Epidermal melanocyte (primary cell): ENCODE results near the gene TMEM52B.

Experiments
- DNase-seq: peaks from one replicate; pipeline ENCODE4 v3.0.0; 2011; ENCODE audit warnings: low spot score; ENCODE audit not compliant: insufficient read length

TMEM52B gene

DNA sequence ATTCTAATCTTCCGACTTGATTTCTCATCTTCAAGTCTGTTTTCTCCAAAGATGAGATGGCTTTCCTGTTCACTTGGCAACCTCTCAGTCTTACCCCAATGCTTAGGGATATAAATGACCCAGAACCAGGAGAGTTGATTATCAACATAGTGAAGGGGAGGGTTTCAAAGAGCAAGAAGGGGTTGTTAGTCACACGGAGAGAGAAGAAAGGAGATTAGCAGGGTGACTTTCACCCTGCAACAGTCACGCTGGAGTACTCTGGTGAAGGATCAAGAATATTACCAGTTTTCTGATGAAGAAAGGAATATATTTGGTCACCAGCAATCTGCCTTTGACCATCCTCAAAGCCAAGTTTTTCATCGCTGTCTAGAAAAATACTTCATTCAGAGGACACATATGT is at the start of gene TMEM52B:
TSS of gene TMEM52B (plus strand) at position 212 of the 400 bp plus-strand sequence. CDS start 543 bp downstream, outside the sequence.
- no peak for DNase-seq

GRCh38 chr12:10130042-10130441 is 48.8 kb upstream of the TMEM52B start, which contains the start of gene CLEC7A:
TSS of gene CLEC7A (minus strand) at chr12:10130199. CDS start at chr12:10130082, 117 bp downstream.
- DNase-seq = no peak

- no peak for DNase-seq
Measured at GRCh38 chr12:10131111-10131690, 47.6 kb upstream of the TMEM52B start.

- DNase-seq = no peak
Measured at GRCh38 chr12:10132850-10133370, 45.9 kb upstream of the TMEM52B start.

DNA sequence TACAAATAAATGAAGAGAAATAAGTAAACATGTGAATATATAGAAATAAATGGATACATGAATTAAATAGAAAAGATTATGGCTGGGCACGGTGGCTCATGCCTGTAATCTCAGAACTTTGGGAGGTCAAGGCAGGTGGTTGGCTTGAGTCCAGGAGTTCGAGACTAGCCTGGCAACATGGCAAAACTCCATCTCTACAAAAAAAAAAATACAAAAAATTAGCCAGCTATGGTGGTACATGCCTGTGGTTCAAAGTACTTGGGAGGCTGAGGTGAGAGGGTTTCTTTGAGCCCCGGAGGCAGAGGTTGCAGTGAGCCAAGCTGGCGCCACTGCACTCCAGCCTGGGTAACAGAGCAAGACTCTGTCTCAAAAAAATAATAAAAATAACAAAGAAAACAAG is 43.7 kb upstream of the TMEM52B start:
- DNase-seq = no peak

DNA sequence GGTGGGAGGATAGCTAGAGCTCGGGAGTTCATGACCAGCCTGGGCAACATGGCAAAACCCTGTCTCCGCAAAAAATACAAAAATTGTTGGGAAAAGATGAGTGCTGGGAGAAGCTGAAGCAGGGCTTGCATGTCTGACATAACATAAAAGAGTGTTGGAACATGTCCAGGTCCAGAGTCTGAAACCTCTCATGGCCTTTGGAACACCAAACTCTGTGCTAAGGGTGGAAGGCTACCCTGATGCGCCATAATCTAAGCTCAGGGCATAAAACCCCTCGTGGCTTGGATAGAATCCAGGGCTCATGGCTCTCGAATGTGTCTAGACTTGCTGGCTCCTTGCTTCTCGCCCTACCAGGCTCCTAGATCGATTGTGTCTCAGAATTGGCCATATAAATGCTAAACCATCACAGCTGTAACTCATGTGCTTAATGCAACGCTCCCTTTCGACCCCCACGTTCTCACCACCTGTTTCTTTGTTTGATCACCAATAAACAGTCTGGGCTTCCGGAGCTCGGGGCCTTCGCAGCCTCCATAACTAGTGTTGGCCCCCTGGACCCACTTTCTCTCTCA is 42.1 kb upstream of the TMEM52B start:
- DNase-seq = no peak

- no peak for DNase-seq
Measured at GRCh38 chr12:10140001-10140400, 38.8 kb upstream of the TMEM52B start.

DNA sequence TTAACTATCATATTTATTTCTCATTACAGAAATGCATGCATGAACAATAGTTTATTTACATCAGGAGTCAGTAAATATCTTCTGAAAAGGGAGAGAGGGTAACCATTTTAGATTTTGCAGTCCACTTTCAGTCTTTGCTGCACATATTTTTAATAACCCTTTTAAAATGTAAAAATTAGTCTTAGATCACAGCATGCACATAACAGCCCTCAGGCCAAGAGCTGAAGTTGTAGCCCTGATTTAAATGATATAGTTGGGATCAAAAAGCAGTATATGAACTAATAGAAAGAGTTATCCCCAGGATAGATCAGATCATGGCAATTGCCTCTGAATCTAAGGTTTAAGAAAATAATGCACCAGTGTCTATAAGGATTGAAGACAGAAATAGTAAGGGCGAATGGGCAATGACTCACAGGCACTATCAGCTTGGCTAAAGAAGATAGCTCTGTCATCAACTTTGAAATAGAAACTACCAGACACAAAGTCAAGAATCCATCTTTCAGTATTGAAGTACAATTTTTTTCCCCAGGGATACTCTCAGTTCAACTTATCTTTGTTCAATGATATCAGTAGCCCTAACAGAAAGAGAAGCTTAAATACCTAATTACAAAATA is 35.7 kb upstream of the TMEM52B start:
- DNase-seq = no peak

DNA sequence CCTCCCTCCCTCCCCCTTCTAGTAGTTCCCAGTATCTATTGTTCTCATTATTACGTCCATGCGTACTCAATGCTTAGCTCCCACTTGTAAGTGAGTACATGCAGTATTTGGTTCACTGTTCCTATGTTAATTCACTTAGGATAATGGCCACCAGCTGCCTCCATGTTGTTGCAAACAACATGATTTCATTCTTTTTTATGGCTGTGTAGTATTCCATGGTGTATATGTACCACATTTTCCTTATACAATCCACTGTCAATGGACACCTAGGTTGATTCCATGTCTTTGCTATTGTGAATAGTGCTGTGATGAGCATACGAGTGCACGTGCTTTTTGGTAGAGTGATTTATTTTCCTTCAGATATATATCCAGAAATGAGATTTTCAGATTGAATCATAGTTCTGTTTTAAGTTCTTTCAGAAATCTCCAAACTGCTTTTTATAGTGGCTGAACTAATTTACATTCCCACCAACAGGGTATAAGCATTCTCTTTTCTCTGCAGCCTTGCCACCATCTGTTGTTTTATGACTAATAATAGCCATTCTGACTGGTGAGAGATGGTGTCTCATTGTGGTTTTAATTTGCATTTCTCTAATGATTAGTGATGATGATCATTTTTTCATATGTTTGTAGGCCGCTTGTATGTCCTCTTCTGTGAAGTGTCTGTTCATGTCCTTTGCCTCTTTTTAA is 31.0 kb upstream of the TMEM52B start:
- no peak for DNase-seq

- no peak for DNase-seq
Measured at GRCh38 chr12:10151621-10152020, 27.2 kb upstream of the TMEM52B start.

GRCh38 chr12:10153271-10154144 is 25.3 kb upstream of the TMEM52B start:
- peak; percentile 40 for DNase-seq

DNA sequence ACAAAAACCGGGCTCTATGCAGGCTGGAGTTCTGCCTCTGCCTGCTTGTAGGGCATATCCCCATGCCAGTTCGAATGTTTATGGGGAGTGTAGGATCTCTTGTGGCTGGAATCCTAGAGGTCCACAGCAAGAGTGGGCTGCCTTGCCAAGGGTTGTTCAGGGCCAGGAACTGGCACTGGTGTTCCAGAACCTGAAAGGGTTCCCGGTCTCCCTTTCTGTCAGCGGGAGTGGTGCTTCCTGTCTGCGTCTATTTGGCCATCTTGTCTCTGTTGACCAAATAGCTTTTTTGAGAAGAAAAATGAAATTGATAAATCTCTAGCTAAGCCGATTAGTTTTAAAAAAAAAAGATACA is 24.7 kb upstream of the TMEM52B start:
- no peak for DNase-seq

DNA sequence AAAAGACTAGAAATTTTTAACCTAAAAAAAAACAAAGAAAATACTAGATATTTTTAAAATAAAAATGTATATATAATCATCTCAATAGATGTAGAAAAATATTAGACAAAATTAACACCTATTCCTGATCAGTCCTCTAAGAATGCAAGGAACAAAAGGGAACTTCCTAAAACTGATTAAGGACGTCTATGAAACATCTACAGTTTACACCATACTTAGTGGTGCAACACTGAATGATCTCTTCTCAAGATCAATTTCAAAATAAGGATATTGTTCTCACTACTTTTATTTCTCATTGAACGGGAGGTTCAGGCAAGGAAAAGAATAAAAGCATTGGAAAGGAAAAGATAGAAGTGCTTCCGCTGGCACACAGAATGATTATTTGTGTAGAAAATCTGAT is 22.9 kb upstream of the TMEM52B start:
- DNase-seq = no peak

DNA sequence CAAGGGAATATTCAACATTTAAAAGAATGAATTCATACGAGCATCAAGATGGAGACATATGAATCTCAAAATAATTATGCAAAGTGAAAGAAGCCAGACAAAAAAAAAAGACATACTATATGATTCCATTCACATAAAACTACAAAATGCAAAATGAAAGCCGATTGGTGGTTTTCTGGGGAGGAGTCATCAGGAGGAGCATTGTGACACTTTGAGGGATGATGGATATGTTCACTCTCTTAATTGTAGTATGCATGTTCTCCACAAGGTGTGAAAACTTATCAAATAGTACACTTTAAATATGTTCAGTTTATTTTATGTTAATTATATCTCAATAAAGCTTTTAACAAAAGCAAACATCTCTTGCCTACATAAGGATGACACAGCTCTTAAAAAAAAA is 20.4 kb upstream of the TMEM52B start:
- no peak for DNase-seq

GRCh38 chr12:10159280-10159679 is 19.6 kb upstream of the TMEM52B start:
- no peak for DNase-seq

GRCh38 chr12:10160617-10161385 is 18.0 kb upstream of the TMEM52B start:
- DNase-seq = no peak

GRCh38 chr12:10163084-10163483 is 15.7 kb upstream of the TMEM52B start:
- DNase-seq = no peak

DNA sequence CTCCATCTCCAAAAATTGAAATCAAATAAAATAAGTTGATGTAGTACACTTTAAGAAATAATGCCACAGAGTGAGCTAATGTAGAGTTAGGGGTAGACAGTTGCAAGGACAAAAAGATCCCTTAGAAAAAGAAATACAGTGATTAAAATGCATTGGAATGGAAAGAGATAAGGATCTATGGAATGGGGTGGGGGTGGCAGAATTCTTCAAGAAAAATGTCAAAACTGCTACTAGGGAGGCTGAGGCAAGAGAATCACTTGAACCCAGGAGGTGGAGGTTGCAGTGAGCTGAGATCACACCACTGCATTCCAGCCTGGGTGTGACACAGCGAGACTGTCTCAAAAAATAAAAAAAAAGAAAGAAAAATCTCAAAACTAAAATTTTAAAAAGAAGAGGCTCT is 13.4 kb upstream of the TMEM52B start:
- no peak for DNase-seq

DNA sequence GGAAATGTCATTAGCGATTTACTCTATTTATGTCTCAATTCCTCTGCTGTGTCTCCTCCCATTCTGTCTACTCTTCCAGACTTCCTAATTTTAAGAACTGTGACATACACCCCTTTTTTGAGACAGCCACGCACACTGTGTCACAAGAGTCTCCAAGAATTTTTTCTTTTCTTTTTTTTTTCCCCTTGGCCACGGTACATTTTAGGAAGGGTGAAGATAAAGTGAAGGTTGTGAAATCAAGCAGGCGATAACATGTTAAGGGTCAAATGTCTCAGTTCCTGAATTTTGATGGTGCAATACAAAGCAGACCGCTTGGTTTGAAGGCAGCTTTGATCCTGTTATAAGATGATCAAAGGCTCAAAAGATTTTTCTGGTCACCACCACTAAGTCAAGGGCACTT is 11.2 kb upstream of the TMEM52B start:
- no peak for DNase-seq

DNA sequence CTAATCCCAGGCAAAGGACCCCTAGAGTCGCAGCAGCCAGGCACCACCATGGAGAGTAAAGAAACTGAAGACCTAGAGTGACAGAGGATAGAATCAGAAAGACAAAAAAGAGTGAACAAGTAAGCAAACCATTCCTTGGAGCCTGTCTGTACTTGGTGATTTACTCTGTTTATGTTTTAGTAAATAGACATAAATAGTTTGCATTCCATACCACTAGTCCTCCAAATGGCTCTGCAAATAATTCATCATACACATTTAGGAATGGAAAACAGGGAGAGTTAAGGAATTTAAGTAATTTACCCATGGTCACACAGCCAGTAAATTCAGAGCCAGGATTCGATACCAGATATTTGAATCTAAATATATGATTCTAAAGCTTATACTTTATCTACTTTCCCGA is 9.7 kb upstream of the TMEM52B start:
- no peak for DNase-seq

GRCh38 chr12:10170216-10170615 is 8.6 kb upstream of the TMEM52B start:
- DNase-seq = no peak
